H1 (cell line): ENCODE results near the gene PRKAG1. TPM values are rescaled to one million over a fixed set of nuclear protein-coding genes. Genes with fewer than 3 reads are reported as not detected.

ENCODE experiments used
- ASH2L ChIP-seq: fragments of 200-600, 300-600 bp; sonication (generic); IDR thresholded peaks from one replicate; pipeline ENCODE4 v1.7.1; 2017; ENCODE audit warnings: low read length
- polyA plus RNA-seq, 7 experiments: library from polyadenylated mRNA; depleted of rRNA in 3 of 7; stranded (reverse) in 5 of 7; unstranded in 2 of 7; fragments of >200 nt in 5 of 7; fragments of 200-250 nt in 2 of 7; gene quantifications; 1 replicate in 5 of 7; 2 replicates in 1 of 7; 4 replicates in 1 of 7; pipeline versions ENCODE4 v1.2.1 to v1.2.3, GENCODE V29; 2011 to 2013; ENCODE audit warnings: missing spikeins in 2 of 7, mixed read lengths in 2 of 7
- total RNA-seq: library from RNA; stranded (reverse); fragmentation: NEBNext Ultra II Directional; extraction: Animal tissue kit (Norgen Biotek cat#: 25700); gene quantifications from 2 replicates; pipeline ENCODE4 v1.2.1, GENCODE V29; 2021
- TF ChIP-seq, protein P1 (sequence below), 3 experiments: IDR thresholded peaks; 1 replicate in 2 of 3; 2 replicates in 1 of 3; pipeline versions ENCODE4 v1.5.1 to v1.6.1; 2011; ENCODE audit warnings: low read length in 3 of 3, mild to moderate bottlenecking in 3 of 3, inconsistent platforms in 2 of 3, low read depth in 1 of 3, moderate library complexity in 1 of 3; ENCODE audit not compliant: insufficient read depth in 1 of 3; ENCODE audit errors: control extremely low read depth in 1 of 3

PRKAG1 gene
- total and polyA plus RNA-seq, 2 of the 8 experiments (the other 6 are each of a cell fraction or from before 2014, with no cell fraction given): 38.6 to 57.5 TPM

DNA sequence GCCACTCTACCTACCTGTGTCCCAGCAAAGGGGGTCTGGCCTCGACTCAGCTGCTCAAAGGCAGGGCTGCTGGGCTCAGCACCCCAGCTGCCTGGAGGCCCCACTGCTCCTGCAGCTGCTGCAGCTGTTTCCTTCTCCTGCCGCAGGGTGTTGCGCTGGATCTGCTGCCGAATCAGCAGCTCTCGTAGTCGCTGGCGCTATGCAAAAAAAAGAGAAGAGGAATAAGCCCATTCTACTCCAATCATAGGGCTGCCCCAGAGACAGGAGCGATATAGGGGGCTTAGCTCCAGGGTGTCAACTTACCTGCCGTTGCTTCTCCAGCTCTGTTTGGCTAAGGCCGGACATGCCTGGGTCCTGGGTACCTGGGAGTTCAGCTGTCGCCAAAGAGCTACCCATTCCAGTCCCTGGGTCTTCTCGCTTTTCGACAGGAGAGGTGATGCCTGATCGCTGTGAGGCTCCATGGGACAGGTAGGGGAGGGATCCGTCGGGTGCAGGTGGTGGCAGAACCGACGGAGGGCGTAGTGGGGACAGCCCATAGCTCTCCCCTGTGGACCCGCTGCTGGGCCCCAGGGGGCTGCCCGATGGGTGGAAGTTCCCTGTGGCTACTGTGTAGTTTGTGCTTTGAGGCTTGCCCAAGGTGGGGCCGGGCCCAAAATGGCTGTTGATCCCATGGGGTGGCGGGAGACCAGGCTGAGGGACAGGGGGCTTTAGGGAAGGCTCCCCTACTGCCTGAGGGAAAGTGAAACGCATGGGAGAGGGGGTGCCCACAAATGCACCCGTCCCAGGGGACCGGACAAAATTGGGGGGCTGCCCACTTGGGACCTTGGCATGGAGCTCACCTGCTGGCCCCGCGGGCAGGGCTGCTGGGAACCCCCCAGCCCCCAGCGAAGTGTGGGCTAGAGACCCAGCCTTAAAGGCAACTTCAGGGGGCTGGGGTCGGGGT is 21.1 kb upstream of the PRKAG1 start (continued):
- TF ChIP-seq, protein P1, sequence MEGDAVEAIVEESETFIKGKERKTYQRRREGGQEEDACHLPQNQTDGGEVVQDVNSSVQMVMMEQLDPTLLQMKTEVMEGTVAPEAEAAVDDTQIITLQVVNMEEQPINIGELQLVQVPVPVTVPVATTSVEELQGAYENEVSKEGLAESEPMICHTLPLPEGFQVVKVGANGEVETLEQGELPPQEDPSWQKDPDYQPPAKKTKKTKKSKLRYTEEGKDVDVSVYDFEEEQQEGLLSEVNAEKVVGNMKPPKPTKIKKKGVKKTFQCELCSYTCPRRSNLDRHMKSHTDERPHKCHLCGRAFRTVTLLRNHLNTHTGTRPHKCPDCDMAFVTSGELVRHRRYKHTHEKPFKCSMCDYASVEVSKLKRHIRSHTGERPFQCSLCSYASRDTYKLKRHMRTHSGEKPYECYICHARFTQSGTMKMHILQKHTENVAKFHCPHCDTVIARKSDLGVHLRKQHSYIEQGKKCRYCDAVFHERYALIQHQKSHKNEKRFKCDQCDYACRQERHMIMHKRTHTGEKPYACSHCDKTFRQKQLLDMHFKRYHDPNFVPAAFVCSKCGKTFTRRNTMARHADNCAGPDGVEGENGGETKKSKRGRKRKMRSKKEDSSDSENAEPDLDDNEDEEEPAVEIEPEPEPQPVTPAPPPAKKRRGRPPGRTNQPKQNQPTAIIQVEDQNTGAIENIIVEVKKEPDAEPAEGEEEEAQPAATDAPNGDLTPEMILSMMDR (IDR thresholded peaks at IDR 0.05; ENCODE audit: control extremely low read depth in 1 of 3, insufficient read depth in 1 of 3, low read depth in 1 of 3, low read length in 3 of 3): no peak
- no peak for TF ChIP-seq ASH2L
